Ureter (tissue), 1 donor: ENCODE results near the gene SCG5. TPM values are rescaled to one million over a fixed set of nuclear protein-coding genes. Genes with fewer than 3 reads are reported as not detected.

ENCODE experiments used
- DNase-seq: peaks from one replicate; pipeline ENCODE4 v3.0.0-alpha.2; 2020; ENCODE audit warnings: low spot score
- total RNA-seq: library from RNA; stranded (reverse); gene quantifications from one replicate; pipeline ENCODE4 v1.2.4, GENCODE V29; 2023
- donor health status: DM: yes; HTN: yes; CAD: no.

Gene SCG5
- total RNA-seq, 1 donor from 2014 or later, result 0.81 TPM

GRCh38 chr15:32691689-32692038 lies 50.2 kb downstream of the SCG5 start:
- no peak for DNase-seq

DNA sequence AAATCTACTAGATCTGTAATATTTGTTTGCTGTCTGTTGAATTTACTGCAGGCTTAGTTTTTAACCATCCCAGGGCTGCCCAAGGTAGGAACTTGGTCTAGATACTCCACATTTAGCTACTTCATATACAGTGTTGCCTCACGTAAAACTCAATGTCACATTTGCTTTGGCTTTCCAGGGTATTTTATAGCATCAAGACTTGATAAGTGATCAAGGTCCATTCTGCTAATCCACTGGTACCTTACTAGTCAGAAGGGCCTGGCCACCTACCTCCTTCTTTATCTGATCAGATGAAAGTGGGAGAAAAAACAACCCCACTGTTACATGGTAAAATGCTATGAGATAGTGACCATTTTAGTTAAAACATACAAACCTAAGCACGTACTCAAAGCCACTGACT lies 50.8 kb downstream of the SCG5 start:
- DNase-seq, result no peak

DNA sequence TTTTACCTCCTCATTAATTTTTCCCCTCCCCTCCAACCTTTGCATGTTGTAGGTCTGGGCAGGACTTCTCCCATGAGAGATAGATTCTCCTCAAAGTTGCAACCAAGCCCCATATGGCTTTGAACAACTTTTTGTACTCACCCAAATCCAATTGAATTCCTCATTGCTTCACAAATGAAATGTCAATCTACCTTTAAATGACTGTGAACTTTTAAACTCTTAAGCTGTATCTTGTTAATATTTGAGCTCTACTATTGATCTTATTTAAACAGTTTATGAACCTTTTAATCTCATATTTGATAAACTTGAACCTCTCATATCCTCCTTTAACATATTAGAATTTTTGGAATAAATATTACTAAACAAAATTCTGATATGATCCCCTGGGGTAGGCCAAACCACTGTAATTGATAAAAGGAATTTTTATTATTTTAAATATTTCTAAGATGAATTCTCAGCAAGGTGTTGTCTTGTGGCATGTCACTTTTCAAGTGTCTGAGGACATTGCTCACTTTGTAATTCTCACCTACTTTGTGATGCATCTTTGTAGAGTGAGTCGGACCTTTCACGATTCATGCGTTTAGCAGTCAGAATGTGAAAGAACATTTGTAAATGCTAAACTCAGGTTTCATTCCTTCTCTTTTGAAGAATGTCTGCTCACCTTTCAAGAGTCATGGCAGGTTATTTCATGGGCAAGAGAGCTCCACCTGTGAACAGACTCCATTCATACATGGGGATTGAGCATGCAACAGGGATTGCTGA lies 52.9 kb downstream of the SCG5 start:
- no peak for DNase-seq

GRCh38 chr15:32698773-32699390 lies 57.4 kb downstream of the SCG5 start:
- DNase-seq, result no peak

DNA sequence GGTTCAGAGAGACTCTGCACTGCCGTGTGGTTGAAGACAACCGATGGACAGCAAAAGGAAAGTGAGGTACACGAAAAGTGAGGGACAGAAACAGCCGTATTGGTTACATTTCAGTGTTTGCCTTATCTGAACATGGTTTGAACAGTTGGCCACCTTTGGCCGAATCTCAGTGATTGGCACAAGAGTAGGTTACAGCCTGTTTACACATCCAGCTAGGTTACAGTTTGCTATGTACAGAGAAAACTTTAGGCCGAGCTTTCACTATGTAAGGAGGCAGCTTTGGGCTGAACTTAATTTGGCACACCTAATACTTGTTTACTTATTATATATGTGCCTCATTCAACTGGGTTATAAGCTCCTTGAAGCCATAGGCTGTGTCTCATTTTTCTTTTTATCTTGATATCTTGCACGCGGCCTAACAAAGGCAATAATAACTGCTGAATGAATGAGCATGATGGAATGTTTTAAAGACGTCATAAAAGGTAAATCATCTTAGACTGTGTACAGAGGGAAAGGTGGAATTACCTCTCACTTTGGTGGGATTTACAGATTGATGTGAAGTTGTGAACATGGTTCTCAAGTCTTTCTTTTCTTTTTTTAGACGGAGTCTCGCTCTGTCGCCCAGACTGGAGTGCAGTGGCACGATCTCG lies 59.1 kb downstream of the SCG5 start:
- no peak for DNase-seq

GRCh38 chr15:32701863-32702262 lies 60.4 kb downstream of the SCG5 start:
- DNase-seq, result no peak

DNA sequence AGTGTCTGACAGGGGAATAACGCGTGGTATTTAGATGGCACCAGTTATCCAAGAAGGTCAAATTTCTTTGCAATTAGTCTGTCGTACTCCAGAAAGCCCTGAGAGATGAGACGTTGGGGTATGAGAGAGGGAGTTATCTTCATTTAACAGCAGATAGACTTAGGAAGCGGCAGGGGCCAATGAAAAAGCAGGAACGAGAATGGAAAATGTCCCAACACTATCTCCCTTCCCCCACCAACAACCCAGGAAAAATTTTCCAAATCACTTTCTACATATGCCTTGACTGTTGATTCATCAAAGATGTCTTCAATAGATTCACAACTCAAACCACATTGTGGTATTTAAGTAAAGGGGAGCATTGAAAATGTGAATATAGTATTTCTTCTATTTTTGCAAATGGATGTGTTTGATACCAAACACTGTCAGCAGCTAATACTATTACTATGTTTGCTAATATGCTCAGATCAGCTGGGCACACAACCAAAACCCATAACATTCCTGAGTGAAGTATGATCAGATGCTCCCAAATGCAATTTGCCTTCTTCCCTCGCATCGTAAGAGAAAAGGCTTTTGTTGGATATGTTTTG lies 63.0 kb downstream of the SCG5 start:
- DNase-seq, result no peak

DNA sequence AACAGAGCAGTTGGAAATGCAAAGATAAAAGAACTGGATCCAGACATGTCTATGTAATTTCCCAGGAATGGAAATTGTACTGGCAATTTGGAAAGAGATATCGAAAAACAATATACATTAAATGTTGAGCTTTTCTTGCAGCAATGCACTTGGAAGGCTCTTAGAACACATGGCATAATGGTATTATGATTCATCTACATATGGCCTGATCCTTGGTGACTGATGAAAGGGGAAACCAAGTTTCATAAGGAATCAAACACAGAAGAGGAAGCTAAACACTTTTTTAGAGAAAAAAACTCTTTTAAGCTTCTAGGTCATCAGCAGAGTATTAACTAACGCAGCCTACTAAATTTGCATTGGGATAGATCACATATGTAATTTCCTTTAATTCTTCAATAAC lies 63.9 kb downstream of the SCG5 start:
- no peak for DNase-seq

GRCh38 chr15:32706704-32707103 lies 65.2 kb downstream of the SCG5 start:
- DNase-seq, result no peak

DNA sequence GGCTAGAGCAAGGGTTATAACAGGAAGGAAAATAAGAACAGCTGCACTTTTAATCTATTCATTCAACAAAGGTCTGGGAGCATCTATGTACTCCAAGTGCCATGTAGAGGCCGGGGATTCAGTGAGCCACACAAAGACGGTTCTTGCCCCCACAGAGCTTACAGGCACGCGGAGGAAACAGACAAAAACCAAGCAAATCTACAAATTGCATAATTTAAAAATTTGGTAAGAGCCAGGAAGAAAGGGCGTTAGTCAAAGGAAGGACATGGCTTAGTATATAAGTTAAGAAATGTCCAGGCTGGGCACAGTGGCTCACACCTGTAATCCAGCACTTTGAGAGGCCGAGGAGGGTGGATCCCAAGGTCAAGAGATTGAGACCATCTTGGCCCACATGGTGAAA lies 65.9 kb downstream of the SCG5 start:
- DNase-seq, result no peak

- DNase-seq, result no peak
Measured at GRCh38 chr15:32709295-32710033, 68.0 kb downstream of the SCG5 start.

DNA sequence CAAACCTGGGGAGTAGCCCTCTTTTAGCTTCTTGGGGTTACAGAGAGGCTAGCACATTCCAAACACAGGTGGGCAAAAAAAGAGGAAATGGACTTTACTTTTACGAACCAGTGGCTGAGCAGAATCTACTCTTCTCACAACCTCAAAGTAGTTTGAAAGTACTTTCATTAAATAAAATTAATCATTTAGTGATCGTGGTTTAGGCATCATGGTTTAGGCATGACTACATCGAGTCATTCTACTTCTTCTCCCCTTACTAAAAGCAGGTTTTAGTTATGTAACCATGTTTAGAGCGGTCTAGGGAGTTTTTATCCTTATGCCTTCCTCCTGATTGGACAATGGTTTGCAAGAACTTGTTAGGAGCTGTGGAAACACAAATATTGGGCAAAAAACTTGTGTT lies 73.8 kb downstream of the SCG5 start:
- no peak for DNase-seq

- DNase-seq, result no peak
Measured at GRCh38 chr15:32716216-32716914, 74.9 kb downstream of the SCG5 start.

- no peak for DNase-seq
Measured at GRCh38 chr15:32716915-32717425, 75.5 kb downstream of the SCG5 start.

DNA sequence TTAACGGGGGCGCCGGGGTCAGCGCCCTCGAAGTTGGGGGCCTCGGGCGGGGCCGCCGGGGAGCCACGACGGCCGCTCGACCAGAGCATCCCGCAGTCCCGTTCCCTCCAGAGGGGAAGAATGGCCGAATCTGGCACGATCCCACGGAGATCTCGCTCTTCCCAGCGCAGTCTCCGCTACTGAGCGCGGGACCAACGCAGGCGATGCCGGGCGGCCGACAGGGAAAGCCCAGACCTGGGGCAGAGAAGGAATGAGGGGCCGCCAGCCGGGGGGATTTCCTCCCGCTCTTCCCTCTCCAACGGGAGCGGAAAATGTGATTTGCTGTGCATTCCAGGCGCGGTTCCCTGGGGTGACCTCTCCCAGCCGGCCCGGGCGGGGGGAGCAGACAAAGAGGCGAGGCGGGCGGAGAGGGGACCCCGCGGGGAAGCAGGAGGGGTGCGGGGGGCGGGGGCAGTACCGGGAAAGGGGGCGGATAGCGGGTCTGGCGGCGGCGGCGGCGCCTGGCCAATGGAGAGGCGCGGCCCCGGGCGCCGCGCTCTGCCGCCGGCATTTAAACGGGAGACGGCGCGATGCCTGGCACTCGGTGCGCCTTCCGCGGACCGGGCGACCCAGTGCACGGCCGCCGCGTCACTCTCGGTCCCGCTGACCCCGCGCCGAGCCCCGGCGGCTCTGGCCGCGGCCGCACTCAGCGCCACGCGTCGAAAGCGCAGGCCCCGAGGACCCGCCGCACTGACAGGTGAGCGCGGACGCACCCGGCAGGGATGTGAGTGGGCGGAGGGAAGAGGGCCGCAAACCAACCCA lies 76.1 kb downstream of the SCG5 start, which contains the start of gene GREM1:
TSS of gene GREM1 (plus strand) at position 579 of the 801 bp plus-strand sequence. CDS start 12,687 bp downstream, outside the sequence.
- no peak for DNase-seq

GRCh38 chr15:32718227-32718820 lies 76.8 kb downstream of the SCG5 start:
- DNase-seq, result no peak

DNA sequence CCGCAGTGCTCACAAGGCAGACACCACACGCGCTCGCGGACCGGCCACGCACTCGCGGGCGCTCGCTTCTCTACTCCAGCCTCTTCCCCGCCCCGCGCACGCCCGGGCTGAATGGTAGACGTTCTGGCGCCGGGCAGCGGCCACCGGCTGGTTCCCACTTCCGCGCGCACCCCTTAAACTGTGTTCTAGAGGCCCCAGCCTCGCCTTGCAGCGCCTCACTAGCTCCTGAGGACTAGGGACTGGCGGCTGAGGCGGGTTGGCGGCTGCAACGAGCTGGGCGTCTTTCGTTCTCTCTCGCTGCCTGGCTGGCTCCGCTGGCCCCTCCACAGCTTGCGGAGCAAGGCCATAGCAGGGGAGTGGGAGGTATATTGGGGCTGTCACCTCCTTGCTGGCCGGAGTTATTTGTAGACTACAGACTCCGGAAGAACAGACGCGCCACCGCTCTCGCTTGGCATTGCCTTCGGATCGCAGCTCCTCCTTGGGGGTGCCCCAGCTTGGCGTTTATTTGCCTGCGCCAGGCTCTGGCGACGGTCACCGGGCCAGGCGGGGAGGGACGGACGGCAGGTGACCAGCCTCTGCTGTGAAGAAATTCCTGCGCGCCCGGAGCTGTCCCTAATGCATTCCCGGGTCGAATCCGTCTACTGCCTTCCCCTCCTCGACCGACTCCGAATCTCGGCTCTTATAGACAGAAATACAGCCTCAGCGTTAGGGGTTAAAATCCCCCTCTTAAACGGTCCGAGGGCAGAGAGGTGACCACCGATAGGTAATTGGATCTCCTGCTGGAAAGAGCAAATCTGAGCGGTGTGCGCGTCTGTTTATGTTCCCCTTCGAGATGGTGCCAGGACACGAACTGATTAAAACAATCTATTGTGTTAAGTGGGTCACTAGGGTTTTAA lies 77.6 kb downstream of the SCG5 start:
- DNase-seq, result no peak

- no peak for DNase-seq
Measured at GRCh38 chr15:32721596-32721995, 80.1 kb downstream of the SCG5 start.

GRCh38 chr15:32722136-32722535 lies 80.6 kb downstream of the SCG5 start:
- DNase-seq, result no peak
